Activated CD4-positive, alpha-beta T cell treated with anti-CD3 and anti-CD28 coated beads, Interleukin-2, amount 50 U/mL, for 24 hours (primary cell): ENCODE data around the gene ZNF70.
"Not testable (repeated sequence)": the region's sequence is repeated elsewhere in the genome, so short reads cannot be mapped to it uniquely, and the experiment has no call there.

ENCODE experiments used
- DNase-seq, 2 donors: peaks; one replicate each; pipeline ENCODE4 v3.0.0-alpha.2; 2020; ENCODE audit warnings: low read depth in 1 of 2, low spot score in 1 of 2

ZNF70 gene

DNA sequence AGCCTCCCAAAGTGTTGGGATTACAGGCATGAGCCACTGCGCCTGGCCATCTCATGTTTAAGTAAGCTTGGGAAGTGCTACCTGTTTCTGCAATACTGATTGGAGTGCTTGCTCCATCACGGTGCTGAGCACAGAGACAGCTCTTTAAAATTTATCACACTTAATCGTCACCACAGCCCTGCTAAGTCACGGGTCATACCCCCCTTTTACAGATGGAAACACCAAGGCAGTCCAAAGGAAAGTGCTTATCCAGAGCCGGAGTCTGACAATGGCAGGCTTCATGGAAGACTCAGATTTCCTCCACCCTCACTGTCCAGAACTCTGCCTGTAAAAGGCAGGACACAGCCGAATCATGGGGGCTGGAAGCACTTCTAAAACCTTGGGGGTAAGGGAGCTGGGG lies 9.1 kb upstream of the ZNF70 start:
- no peak for DNase-seq

DNA sequence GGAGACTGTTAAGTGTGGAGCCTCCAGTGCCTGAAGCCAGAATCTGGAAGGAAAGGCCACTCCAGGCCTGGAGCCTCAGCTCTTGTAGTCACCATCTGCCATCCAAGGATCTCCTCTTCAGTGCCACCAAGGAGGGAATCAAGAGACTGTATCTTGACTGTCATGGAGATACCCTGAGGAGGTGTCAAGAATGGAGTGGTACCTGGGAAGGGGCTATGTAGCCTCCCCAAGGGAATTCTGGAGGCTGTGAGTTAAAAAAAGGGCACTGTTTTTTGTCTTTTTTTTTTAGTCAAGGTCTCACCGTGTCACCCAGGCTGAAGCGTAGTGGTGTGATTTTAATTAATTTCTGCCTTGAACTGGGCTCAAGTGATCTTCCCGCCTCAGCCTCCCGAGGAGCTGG lies 8.7 kb upstream of the ZNF70 start:
- DNase-seq: no peak

DNA sequence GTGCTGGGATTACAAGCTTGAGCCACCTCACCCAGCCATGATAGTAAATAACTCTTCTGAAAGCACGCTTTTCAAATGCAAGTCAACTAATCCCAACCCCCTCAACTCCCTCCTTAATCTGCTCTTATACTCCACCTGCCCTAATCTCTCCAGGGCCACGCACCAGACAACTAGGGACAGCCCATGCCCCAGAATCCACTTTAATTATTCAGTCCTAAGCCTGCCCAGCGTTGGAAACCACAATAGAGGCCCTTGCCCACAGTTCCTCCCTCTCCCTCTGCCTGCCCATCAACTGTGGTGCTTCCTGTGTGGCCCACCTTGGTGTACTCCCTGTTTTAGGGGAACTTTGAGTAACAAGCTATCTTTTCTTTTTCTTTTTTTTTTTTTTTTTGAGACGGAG lies 6.0 kb upstream of the ZNF70 start:
- no peak for DNase-seq

DNA sequence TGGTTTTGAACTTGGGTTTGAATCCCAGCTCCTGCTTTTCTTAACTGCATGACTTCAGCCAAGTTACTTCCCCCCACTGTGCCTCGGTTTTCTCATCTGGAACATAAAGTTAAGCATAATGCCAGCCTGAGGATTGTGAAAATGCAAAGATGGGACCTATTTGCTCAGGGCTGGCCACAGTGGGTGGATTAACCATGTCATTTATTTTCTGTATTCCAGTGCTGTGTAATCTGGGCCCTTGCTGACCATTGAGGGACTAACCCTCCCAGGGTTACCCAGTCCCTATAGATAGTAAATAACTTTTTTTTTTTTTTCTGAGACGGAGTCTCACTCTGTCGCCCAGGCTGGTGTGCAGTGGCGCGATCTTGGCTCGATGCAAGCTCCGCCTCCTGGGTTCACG lies 4.8 kb upstream of the ZNF70 start:
- DNase-seq: no peak

DNA sequence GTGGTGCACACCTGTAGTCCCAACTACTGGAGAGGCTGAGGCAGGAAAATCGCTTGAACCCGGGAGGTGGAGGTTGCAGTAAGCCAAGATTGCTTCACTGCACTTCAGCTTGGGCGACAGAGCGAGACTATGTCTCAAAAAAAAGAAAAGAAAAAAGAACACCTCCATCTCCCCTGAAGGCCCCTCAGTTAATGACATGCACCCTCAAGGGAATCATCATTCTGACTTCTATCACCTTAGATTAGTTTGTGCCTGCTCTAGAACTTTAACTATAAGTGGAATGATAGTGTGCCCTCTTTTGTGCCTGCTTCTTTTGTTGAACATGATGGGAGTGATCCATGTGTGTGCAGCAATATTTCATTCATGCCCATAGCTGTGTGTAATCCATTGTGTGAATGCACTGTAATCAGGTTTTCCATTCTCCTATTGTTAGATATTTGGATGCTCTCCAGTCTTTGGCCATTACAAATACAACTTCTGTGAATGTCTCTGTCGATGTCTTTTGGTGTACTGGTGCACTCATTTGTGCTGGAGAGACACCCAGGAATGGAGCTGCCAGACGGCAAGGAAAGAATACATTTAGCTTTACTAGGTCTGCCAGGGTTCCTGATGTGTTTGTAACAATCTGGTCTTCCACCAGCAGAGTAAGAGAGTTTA lies 4.2 kb upstream of the ZNF70 start:
- DNase-seq: no peak

DNA sequence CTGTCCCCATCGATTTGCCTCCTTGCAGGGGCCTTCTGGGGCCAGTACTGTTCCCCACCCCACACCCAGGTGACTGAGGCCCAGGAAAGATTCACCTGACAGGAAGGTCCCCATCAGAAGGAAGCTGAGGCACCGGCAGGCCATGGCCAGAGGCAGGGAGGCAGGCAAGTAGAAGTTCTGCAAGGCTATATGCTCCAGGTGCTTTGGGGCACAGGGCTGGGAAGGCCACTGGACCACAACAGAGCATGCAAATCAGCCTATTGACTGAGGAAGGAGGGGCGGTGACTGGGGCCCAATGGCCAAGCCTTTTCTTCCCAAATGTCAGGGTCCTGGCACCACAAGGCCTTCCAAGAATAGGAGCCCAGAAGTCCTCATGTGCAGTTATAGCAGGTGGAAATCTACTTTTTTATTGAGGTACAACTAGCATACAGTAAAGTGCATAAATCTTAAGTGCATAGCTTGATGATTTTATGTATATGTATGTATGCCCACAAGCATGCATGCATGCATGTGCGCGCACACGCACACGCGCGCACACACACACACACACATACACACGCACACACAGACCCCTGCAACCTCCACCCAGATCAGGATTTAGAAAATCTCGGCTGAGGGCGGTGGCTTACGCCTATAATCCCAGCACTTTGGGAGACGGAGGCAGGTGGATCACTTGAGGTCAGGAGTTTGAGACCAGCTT lies 3.5 kb upstream of the ZNF70 start, which contains the start of gene VPREB3:
VPREB3 (minus strand) TSS at position 206 of the 700 bp plus-strand sequence; CDS start at position 144, 62 bp downstream.
- no peak for DNase-seq

DNA sequence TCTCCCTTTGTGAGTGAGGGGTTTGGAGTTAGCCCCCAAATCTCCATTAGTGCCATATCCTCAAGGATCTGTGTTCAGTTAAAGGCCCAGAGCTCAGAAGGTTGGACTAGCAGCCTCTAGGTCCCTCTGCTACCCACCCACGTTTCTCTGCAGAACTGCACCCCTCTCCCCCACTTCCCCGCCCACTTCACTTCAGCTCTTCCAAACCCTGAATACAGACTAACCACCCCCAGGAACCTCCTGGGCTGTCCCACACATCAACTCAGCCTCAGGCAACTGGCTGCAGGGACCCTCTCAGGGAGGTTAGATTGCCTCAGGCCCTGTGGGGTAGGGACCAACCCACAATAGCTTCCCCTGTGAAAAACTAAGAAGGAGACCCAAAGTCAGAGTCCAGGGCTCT lies 2.5 kb upstream of the ZNF70 start:
- no peak for DNase-seq

DNA sequence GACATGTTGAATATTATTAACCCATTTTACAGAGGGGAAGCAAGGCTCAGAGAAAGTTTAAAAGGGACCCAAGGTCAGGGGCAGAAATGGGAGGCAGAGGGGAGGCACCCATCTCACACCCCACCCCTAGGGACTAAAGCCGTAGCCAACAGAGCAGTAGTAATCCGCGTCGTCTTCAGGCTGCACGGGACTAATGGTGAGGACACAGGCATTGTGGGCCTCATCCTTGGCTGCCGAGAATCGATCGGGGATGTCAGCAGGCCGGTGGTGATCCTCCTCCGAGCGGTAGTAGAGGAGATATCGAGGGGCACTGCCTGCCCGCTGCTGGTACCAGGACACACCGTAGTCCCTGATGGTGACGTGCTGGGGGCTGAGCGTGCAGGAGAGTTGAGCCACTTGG lies 1.8 kb upstream of the ZNF70 start:
- DNase-seq: no peak

DNA sequence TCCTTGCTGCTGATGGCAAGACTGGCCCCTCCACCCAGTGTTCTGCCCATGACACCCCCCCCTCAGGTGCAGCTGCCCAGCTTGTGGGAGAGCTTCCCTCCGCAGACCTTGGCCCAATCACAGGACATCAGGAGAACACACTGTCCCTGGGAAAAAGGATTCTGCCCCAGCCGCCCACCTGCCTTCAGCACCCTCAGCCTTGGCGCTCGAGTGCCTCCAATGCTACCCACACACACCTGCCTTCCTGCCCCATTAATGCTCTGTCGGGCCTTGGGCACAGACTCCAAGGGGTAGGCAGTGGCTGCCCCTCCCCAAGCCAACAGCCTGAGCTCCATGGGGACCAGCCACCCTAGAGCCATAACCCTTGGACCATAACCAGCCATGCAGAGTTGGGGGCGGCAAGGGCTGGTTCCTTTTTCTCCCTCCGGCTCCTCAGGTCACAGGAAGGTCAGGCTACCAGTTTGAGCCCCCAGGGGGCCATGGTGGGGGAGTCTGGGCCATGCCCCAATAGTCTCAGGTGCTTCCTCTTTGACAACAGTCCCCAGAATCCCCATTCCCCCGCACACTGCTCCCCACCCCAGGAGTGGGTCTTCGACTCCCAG lies 1.3 kb upstream of the ZNF70 start:
- DNase-seq: no peak

DNA sequence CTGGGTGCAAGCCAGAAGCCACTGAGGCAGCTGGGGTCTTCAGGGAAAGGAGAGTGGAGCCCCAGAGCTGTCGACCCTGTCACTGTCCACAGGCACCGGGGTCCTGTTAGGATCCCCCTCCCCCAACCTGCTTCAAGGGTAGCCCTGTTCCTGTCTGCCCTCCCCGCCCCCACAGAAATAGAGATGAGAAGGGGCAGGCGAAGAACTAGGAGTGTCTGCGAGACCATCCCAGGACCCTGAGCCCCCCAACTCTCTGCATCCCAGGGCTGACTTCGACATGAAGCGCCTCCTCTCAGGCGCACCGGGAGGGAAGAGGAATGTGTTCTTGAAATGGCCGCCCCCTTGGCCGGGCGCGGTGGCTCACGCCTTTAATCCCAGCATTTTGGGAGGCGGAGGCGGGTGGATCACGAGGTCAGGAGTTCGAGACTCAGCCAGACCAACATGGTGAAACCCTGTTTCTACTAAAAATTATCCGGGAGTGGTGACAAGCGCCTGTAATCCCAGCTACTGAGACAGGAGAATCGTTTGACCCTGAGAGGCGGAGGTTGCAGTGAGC lies 607 bp upstream of the ZNF70 start:
- DNase-seq: no peak

DNA sequence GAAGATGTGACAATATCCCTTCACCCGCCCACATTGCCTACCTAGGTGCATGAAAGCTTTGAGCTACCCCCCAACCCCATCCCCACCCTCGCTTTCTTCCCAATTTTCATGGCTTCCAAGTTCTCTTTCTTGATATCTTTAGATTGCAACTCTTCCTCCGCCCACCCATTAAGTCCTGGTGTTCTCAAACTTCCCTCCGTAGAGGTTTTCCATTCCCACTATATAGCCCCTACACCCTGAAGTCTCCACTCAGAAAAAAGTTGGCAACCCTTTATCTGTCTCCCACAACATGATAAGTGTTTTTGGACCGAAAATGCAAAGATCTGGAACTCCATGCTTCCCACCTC lies 572 bp downstream of the ZNF70 start:
- no peak for DNase-seq

DNA sequence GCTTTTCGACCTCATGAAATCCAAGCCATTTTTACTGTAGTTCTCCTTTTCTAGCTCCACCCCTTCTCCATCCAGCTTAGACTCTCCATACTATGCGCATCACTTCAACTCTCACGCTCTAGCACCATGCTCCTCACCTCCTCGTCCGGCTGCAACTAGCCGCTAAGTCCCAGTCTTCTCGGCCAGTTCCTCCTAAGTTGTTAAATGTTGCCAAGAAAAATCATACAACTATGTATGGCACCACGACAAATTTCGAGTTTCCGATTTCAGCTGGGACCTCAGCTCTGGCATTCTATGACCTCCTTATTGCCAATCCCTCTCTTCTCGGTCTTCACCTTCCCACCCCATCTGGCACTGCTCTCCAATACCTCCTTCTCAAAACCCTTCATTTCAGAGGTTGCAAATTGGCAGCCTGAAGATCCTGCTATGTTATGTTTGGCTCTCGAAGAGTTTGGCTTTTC lies 1.0 kb downstream of the ZNF70 start:
- DNase-seq: no peak

DNA sequence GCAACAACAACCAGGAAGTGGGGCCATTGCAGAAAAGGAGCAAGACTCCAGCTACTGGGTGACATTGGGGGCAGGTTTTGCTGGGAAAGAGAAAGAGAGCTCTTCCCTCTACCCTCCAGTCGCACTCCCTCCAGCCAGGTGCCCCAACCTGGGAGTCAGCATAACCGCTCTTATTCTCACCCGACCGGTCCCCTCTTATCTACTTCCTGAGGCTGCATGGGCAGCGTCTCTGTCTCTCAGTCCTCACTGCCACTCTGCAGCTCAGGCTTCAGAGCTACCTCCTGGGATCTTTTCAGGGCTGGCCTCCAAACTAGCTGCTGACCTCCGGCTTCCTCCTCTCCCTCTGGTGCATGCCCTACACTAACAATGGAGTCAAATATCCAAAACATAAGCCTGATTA lies 5.1 kb downstream of the ZNF70 start:
- no peak for DNase-seq

DNA sequence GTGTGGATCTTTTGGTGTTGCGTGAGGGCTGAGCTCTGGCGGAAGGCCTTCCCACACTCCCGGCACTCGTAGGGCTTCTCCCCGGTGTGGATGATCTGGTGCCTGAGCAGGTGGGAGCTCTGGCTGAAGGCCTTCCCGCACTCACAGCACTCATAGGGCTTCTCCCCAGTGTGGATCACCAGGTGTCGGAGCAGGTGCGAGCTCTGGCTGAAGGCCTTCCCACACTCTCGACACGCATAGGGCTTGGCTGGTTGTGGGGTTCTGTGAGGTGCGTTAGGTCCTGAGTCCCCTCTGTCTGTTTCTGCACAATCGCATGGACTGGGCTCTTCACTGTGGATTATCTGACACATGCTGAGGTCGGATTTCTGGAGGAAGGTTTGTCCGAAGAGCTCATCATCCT lies 6.4 kb downstream of the ZNF70 start:
- no peak for DNase-seq

DNA sequence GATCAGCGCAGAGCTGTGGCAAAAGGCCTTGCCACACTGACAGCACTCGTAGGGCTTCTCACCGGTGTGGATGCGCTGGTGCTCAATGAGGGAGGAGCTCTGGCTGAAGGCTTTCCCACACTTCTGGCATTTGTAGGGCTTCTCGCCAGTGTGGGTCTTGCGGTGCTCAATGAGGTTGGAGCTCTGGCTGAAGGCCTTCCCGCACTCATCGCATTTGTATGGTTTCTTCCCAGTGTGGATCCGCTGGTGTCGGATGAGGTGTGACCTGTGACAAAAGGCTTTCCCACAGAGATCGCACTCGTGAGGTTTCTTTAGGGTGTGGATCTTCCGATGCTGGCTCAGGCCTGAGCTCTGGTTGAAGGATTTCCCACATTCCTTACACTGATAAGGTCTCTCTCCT lies 6.9 kb downstream of the ZNF70 start:
- no peak for DNase-seq

DNA sequence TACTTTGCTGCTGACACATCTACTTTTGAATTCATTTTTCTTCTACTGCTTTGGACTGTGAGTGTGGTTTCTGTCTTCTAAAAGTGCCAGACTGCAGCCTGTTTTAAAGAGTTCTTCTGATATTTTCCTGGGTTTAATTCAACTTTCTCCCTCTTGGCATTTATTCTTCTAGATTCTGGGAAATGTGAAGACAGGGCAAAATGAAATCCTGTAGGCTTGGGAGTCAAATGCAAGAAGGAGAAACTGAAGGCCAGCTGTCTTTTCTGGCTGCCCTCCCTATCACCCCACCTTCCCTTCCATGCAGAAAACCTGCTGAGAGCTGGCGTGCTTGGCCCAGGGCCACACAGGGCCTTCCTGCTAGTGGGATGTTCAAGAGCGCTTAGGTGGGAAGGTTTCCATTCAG lies 7.6 kb downstream of the ZNF70 start:
- no peak for DNase-seq

DNA sequence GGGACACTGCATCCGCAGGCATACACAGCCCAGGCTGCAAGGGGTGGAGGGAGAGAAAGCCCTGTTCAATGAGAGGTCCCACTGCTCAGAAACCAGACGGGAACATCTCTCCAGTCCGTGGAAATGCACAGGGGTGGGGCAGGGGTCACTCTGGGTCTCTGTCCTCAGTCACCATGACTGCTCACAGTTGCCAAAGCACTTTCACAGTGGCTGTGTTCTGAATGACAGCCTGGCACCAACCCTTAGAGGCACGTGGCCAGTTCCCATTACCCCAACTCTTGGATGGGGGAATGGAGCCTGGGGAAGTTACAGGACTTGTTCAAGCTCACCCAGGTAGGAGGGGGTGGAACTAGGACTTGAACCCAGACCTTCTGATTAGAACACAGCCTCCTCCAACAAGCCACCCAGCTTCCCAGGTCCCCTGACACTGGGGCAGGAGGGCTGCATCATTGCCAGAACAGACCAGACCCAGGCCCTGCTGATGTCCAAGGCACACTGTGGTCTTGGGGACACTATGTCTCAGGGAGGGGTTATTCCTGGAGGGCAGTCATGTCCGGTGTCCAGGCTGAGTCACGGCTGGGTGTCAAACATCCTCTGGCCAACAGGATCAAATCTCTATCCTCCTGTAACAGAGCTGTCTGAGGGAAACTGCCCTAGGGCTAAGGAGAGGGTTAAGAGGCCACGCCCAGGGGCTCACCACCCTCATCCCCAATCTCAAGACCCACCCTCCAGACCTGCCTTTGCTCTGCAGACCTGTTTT lies 8.2 kb downstream of the ZNF70 start:
- no peak for DNase-seq

DNA sequence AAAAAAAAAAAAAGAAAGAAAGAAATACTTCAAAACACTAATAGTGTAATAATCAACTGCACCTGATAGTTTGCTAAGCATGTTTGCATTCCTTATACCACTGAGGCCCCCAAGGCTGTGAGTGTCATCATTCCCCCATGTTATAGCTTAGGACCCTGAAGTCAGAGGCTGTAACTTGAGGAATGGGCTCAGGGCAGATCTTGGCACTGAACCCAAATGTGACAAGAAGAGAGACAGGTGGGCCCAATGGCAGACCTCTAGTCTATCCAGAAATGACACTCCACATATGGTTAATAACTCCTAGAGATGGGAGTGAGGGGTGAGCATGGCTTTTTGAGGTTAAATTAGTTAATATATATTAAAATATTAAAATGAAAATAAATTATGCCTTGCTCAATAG lies 13.2 kb downstream of the ZNF70 start:
- no peak for DNase-seq

DNA sequence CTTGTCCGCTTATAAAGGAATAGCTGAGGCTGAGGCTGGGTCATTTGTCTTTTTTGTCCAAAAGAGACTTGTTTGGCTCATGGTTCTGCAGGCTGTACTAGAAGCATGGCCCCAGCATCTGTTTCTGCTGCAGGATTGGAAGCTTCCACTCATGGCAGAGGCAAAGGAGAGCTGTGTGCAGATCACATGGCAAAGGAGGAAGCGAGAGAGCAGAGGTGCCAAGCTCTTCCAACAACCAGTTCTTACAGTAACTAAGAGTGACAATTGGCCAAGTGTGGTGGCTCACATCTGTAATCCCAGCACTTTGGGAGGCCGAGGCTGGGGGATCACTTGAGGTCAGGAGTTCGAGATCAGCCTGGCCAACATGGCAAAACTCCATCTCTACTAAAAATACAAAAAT lies 22.8 kb downstream of the ZNF70 start:
- DNase-seq: not testable (repeated sequence)

DNA sequence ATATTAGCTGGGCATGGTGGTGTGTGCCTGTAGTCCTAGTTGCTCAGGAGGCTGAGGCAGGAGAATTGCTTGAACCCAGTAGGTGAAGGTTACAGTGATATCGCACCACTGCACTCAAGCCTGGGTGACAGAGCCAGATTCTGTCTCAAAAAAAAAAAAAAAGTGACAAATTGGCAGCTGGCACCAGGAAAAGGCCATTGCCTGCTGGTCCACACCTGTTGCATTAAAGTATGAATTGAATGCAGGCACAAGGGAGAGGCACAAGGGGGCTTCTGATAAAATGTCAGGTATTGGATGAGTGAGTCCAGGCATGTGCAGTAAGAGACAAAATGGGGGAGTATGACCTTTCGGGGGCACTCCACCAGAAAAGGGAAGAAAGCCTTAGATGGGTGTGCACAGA lies 28.2 kb downstream of the ZNF70 start:
- DNase-seq: no peak

DNA sequence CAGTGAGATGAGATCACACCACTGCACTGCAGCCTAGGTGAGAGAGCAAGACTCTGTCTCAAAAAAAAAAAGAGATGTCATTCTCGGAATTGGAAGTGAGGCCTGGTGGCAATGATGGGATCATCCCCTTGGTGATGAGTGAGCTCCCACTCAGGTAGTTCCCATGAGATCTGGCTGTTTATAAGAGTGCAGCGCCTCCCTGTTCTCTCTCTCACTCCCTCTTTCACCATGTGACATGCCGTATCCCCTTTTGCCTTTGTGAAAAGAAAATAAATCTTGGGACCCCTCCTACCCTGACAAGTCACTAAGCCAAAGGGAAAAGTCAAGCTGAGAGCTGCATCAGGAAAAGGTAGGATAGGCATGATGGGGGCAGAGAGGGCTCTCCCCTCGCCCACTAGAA lies 28.8 kb downstream of the ZNF70 start:
- DNase-seq: no peak

DNA sequence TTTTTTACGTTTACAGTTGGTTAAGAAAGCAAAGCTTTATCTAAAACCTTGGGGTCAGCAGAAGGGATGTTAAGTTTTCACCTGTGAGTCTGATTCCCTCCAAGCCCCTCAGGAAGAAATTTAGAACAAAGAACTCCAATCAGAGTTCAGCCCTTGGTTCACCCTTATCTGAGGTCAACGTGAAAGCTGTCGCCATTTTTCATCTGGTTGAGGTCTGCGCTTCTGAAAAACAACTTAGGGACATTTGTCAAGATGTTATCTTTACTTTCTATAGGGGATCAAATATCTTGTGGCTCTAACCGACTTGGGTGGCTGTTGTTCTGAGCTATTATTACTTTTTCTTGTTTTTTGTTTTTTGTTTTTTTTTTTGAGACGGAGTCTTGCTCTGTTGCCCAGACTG lies 30.1 kb downstream of the ZNF70 start:
- no peak for DNase-seq
